ENCODE data around the gene RBM6.
A peak's percentile ranks its signal among the peaks of the same experiment; 100 is the strongest.
"Not testable (repeated sequence)": the region's sequence is repeated elsewhere in the genome, so short reads cannot be mapped to it uniquely, and the experiment has no call there.

RBM6 gene

GRCh38 chr3:49916686-49917085 is 23.3 kb upstream of the RBM6 start:
- DNase-seq = no peak

- DNase-seq = not testable (repeated sequence)
Measured at GRCh38 chr3:49917806-49918590, 22.0 kb upstream of the RBM6 start.

GRCh38 chr3:49924683-49925082 is 15.3 kb upstream of the RBM6 start:
- no peak for DNase-seq

GRCh38 chr3:49925485-49925884 is 14.5 kb upstream of the RBM6 start:
- no peak for DNase-seq

- DNase-seq = no peak
Measured at GRCh38 chr3:49926117-49926728, 13.7 kb upstream of the RBM6 start.

GRCh38 chr3:49927798-49928197 is 12.2 kb upstream of the RBM6 start:
- no peak for DNase-seq

GRCh38 chr3:49928481-49929017 is 11.4 kb upstream of the RBM6 start:
- no peak for DNase-seq

- DNase-seq = peak; percentile 49
Measured at GRCh38 chr3:49929291-49930167, 10.4 kb upstream of the RBM6 start, which contains the start of gene MON1A. Gene MON1A (minus strand): TSS chr3:49929811. CDS start chr3:49913346, 16,465 bp downstream.

GRCh38 chr3:49930168-49930690 is 9.7 kb upstream of the RBM6 start:
- DNase-seq = no peak

GRCh38 chr3:49930922-49931321 is 9.0 kb upstream of the RBM6 start:
- DNase-seq = peak; percentile 6

GRCh38 chr3:49932281-49932680 is 7.7 kb upstream of the RBM6 start:
- DNase-seq = not testable (repeated sequence)

GRCh38 chr3:49937090-49937489 is 2.9 kb upstream of the RBM6 start:
- DNase-seq = no peak

GRCh38 chr3:49940667-49941249 is 808 bp downstream of the RBM6 start:
- no peak for DNase-seq

- no peak for DNase-seq
Measured at GRCh38 chr3:49942651-49943050, 2.7 kb downstream of the RBM6 start.

GRCh38 chr3:49952924-49953323 is 13.0 kb downstream of the RBM6 start:
- DNase-seq = no peak

GRCh38 chr3:49955636-49956035 is 15.7 kb downstream of the RBM6 start:
- DNase-seq = no peak

GRCh38 chr3:49966233-49966942 is 26.4 kb downstream of the RBM6 start:
- DNase-seq = no peak

GRCh38 chr3:49967291-49967690 is 27.3 kb downstream of the RBM6 start:
- no peak for DNase-seq

GRCh38 chr3:49968346-49968745 is 28.4 kb downstream of the RBM6 start:
- no peak for DNase-seq

GRCh38 chr3:49972656-49973055 is 32.7 kb downstream of the RBM6 start:
- DNase-seq = no peak

GRCh38 chr3:49976942-49977341 is 37.0 kb downstream of the RBM6 start:
- DNase-seq = no peak

- DNase-seq = no peak
Measured at GRCh38 chr3:49984394-49984793, 44.4 kb downstream of the RBM6 start.
